GM23248 (cell line): Measurements from ENCODE around the gene GOLGA3.

Experiments
- EZH2 ChIP-seq: fragments of 200-600 bp; sonication (generic); IDR thresholded peaks from 2 replicates; pipeline ENCODE4 v1.6.1; 2018; ENCODE audit warnings: antibody characterized with exemption, mild to moderate bottlenecking; ENCODE audit not compliant: insufficient read depth, poor library complexity, severe bottlenecking
- EZH2phosphoT487 ChIP-seq: fragments of 200-600 bp; sonication (generic); IDR thresholded peaks from 2 replicates; pipeline ENCODE4 v1.6.1; 2018; ENCODE audit warnings: antibody characterized with exemption, moderate library complexity, mild to moderate bottlenecking, low read depth; ENCODE audit not compliant: insufficient read depth

DNA sequence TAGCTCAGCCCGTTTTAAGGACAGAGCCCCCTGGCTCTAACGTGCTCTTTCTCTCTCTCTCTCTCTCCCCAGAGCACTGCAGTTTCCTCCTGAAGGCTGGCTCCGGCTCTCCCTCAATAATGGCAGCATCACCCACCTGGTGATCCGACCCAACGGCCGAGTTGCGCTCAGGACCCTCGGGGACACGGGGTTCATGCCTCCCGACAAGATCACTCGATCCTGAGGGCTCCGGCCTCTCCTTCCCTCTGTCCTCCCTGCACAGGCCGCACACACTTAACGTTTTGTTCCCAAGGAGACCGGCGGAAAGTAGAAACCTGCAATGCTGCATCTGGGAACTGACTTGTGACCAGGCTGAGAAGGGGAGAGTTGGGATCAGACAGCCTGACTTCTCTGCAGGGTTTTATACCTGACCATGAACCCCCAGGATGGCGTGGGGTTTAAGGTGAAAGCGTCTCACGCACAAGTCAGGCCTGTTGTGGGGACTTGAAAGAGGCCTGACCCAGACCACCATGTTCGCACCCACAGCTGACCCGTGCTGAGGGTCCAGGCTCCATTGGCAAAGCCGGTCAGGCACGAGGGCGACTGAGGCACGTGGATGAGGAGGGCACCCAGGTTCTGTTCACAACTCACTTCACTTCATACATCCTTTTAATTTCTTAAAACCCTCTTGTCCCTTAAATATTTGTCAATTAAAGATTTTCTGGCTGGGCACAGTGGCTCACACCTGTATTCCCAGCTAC is 107.9 kb downstream of the GOLGA3 start:
- TF ChIP-seq EZH2phosphoT487 (no peak), EZH2 (no peak)
